ENCODE results near the gene RAB9A.

DNA sequence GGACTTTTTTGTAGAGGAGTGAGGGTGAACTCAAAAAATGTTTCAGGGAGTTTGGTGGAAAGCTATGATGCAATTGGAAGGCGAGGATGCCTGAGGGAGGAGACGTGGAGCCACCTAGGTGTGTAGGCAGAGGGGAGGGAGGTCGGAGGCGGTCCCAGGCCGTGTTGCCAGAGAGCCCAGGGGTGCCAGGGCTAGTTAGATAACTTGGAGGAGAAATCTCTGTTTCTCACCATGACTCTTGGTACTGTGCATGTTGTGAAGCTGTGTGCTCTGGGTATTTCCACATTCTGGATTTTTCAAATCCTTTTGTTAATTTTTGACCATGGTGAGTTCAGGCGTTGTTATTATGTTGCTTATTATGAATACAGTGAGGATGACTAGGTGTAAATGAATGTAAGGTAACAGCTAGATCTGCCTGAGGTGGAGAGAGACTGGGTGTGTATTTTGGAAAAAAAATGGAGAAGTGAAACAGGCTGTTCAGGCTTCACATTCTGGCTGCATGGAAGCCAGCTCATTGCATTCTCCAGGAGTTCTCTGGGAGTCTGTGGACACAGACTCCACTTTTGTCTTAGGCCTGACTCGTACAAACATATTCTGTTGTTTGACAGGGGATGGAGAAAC, 4.5 kb downstream of the RAB9A start:
- TF ChIP-seq, protein P1, sequence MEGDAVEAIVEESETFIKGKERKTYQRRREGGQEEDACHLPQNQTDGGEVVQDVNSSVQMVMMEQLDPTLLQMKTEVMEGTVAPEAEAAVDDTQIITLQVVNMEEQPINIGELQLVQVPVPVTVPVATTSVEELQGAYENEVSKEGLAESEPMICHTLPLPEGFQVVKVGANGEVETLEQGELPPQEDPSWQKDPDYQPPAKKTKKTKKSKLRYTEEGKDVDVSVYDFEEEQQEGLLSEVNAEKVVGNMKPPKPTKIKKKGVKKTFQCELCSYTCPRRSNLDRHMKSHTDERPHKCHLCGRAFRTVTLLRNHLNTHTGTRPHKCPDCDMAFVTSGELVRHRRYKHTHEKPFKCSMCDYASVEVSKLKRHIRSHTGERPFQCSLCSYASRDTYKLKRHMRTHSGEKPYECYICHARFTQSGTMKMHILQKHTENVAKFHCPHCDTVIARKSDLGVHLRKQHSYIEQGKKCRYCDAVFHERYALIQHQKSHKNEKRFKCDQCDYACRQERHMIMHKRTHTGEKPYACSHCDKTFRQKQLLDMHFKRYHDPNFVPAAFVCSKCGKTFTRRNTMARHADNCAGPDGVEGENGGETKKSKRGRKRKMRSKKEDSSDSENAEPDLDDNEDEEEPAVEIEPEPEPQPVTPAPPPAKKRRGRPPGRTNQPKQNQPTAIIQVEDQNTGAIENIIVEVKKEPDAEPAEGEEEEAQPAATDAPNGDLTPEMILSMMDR (IDR thresholded peaks at IDR 0.05; ENCODE audit: extremely low read depth in 1 of 2, insufficient read depth in 1 of 2, low read depth in 1 of 2, low read length in 2 of 2), result no peak
- TF ChIP-seq POLR2AphosphoS5 (IDR thresholded peaks at IDR 0.05; ENCODE audit: insufficient read depth, low read depth, low read length) (no peak), FOS (IDR thresholded peaks at IDR 0.05; ENCODE audit: borderline replicate concordance, insufficient read depth, low read length) (no peak), EZH2 (IDR thresholded peaks at IDR 0.05; ENCODE audit: borderline replicate concordance, low read depth, low read length, severe bottlenecking) (no peak), POLR2A (IDR thresholded peaks at IDR 0.05; ENCODE audit: low read depth, low read length) (no peak), GATA2 (IDR thresholded peaks at IDR 0.05; ENCODE audit: insufficient read depth, insufficient read length, low read depth, low read length) (no peak), JUN (IDR thresholded peaks at IDR 0.05; ENCODE audit: borderline replicate concordance, insufficient read depth, insufficient read length, low read depth) (no peak)
- TF ChIP-seq, protein P2, sequence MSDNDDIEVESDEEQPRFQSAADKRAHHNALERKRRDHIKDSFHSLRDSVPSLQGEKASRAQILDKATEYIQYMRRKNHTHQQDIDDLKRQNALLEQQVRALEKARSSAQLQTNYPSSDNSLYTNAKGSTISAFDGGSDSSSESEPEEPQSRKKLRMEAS (IDR thresholded peaks at IDR 0.05; ENCODE audit: insufficient read depth, insufficient read length), result no peak
